Right lobe of liver (tissue), 4 donors: ENCODE data around the gene RMDN2.

ENCODE experiments used
- POLR2A ChIP-seq: fragments of 450-650 bp; IDR thresholded peaks from one replicate; pipeline ENCODE4 v1.6.1; 2017; ENCODE audit warnings: antibody characterized with exemption, mild to moderate bottlenecking
- TF ChIP-seq, protein P1 (sequence below), 4 donors: fragments of 200-600 bp in 3 of 4; fragments of 450-650 bp in 1 of 4; IDR thresholded peaks; one replicate each; pipeline versions ENCODE4 v1.5.1 to v1.8.0; 2016 to 2022; ENCODE audit warnings: antibody characterized with exemption in 4 of 4, mild to moderate bottlenecking in 2 of 4
- donor health status: DM: no; HTN: no; CAD: no.
- donor health status: DM: no; HTN: no; CAD: no.
- donor health status: DM: no; HTN: yes; CAD: no.

DNA sequence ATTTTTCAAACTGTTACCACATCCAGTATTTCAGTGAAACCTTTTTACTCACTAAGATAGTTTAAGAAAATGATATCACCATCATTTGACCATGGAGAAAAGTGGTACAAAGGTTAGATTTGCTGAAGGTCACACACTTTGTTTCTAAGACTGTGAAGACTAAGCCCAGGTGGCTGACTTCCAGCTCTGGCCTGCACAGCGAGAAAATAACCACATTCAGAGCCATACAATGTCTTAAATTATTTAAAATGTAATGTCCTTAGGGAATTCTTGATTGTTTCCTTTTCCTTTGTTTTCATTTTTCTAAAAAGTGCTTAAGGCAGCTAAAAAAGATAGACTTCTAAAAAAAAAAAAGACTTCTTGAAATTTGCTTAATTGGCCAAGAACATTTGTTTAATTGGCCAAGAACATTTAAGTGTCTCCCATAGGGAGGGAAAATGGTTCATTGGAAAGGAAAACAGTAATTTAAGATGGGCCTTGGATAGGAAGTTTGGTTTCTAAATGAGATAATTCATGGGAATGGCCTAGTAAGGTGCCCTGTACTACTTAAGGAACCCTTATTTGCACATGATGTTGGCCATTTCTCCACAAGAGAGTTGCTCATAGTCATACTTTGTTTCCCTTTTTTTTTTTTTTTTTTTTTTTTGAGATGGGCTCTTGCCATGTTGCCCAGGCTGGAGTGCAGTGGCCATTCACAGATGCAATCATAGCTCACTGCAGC, 105.7 kb downstream of the RMDN2 start:
- TF ChIP-seq, protein P1, sequence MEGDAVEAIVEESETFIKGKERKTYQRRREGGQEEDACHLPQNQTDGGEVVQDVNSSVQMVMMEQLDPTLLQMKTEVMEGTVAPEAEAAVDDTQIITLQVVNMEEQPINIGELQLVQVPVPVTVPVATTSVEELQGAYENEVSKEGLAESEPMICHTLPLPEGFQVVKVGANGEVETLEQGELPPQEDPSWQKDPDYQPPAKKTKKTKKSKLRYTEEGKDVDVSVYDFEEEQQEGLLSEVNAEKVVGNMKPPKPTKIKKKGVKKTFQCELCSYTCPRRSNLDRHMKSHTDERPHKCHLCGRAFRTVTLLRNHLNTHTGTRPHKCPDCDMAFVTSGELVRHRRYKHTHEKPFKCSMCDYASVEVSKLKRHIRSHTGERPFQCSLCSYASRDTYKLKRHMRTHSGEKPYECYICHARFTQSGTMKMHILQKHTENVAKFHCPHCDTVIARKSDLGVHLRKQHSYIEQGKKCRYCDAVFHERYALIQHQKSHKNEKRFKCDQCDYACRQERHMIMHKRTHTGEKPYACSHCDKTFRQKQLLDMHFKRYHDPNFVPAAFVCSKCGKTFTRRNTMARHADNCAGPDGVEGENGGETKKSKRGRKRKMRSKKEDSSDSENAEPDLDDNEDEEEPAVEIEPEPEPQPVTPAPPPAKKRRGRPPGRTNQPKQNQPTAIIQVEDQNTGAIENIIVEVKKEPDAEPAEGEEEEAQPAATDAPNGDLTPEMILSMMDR (IDR thresholded peaks at IDR 0.05): no peak
- TF ChIP-seq POLR2A: no peak
